Measurements from ENCODE around the gene TECTB. TPM values are rescaled to one million over a fixed set of nuclear protein-coding genes. Genes with fewer than 3 reads are reported as not detected.

The TECTB gene
- polyA plus RNA-seq, 1 donor = 0.09 TPM

- WGBS (ENCODE audit: insufficient coverage, low lambda C conversion rate) = no CpG with 5 or more reads among the region's 7 CpGs
- no peak for DNase-seq
- H3K36me3 ChIP-seq (ENCODE audit: control insufficient read depth, insufficient read depth, low read length) = no peaks in the 10 kb centered on the region
- H3K27ac ChIP-seq (ENCODE audit: low read length) = no peak overlapping the region
- no peaks in the 10 kb centered on the region for H3K9me3 ChIP-seq (ENCODE audit: control insufficient read depth, low read depth, low read length)
- H3K27me3 ChIP-seq (ENCODE audit: control insufficient read depth, insufficient read depth, low read length) = no peaks in the 10 kb centered on the region
- no peaks in the 10 kb centered on the region for H3K4me1 ChIP-seq (ENCODE audit: control insufficient read depth, insufficient read depth, low read length)
- no peak overlapping the region for H3K4me3 ChIP-seq (ENCODE audit: low read length)
Observed at GRCh38 chr10:112289373-112290053, 6.3 kb downstream of the TECTB start.

- DNase-seq = no peak
- Histone ChIP-seq H3K4me3 (ENCODE audit: low read length) (no peak overlapping the region), H3K36me3 (ENCODE audit: control insufficient read depth, insufficient read depth, low read length) (no peaks in the 10 kb centered on the region), H3K4me1 (ENCODE audit: control insufficient read depth, insufficient read depth, low read length) (no peaks in the 10 kb centered on the region), H3K9me3 (ENCODE audit: control insufficient read depth, low read depth, low read length) (no peaks in the 10 kb centered on the region), H3K27ac (ENCODE audit: low read length) (no peak overlapping the region), H3K27me3 (ENCODE audit: control insufficient read depth, insufficient read depth, low read length) (no peaks in the 10 kb centered on the region)
- 100% methylated on average over 2 of the region's 2 CpGs for WGBS (ENCODE audit: insufficient coverage, low lambda C conversion rate)
Observed at GRCh38 chr10:112290054-112290373, 6.8 kb downstream of the TECTB start.

DNA sequence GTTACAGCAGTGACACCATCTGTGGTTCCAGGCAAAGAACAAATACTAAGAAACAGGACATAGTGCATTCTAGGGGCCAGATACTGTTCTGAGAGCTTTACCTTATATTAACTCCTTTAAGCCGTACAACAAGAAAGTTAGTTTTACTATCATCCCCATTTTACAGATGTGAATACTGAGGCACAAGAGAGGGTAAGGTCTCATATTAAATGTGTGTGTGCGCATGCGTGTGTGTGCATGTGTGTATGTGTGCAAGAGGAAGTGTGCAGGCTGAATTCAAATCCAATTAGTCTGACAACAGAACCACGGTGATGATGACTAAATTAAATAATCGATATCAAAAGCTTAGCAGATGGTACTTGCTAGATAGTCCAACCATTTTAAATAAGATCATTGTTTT is 11.0 kb downstream of the TECTB start:
- Histone ChIP-seq H3K27ac (ENCODE audit: low read length) (no peak overlapping the region), H3K4me3 (ENCODE audit: low read length) (no peak overlapping the region), H3K27me3 (ENCODE audit: control insufficient read depth, insufficient read depth, low read length) (no peaks in the 10 kb centered on the region), H3K4me1 (ENCODE audit: control insufficient read depth, insufficient read depth, low read length) (no peaks in the 10 kb centered on the region), H3K9me3 (ENCODE audit: control insufficient read depth, low read depth, low read length) (no peaks in the 10 kb centered on the region), H3K36me3 (ENCODE audit: control insufficient read depth, insufficient read depth, low read length) (no peaks in the 10 kb centered on the region)
- no CpG with 5 or more reads among the region's 5 CpGs for WGBS (ENCODE audit: insufficient coverage, low lambda C conversion rate)
- no peak for DNase-seq

DNA sequence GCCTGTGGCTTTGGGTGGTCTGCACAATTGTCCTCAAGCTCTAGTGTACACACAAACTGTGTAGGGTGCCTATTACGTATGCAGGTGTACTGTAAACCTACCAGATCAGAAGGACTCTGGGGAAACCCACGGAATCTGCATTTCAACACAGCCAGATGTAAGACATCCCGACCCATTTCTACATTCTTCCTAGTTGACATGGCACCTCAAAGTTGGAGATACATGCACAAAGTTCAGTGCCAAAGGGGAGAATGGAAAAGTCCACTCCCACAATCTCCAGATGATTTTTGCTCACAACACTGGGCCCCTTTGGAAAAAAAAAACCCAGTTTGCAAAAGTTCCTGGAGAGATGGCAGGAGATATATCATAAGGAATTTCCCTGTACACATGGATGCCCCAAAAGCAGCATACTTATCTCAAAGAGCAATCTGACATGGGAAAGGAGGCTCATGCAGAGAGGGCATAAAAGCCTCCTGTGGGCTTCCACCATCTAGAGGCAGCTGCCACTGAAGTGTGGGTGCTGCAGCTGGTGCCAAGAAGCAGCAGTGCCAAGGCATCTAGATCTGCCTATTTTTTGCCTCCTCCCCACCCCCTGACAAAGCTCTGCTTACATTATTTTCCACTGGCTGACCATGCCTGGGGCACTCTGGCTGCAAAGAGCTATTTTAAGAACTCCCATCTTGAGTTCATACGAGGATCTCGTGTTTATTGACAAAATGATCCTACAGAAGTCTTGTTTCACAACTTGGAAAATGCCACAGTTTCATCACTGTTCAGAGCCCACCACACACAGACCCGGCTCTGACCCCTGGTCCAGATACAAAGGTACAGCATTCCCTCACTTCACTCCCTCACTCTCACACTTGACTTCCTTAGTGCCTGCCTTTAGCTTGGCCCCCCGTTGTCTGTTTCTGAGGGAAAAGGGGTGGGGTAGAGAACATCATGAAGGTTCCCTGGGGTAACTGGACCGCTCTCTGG is 12.9 kb downstream of the TECTB start:
- WGBS (ENCODE audit: insufficient coverage, low lambda C conversion rate) = 90% methylated on average over 2 of the region's 8 CpGs

DNA sequence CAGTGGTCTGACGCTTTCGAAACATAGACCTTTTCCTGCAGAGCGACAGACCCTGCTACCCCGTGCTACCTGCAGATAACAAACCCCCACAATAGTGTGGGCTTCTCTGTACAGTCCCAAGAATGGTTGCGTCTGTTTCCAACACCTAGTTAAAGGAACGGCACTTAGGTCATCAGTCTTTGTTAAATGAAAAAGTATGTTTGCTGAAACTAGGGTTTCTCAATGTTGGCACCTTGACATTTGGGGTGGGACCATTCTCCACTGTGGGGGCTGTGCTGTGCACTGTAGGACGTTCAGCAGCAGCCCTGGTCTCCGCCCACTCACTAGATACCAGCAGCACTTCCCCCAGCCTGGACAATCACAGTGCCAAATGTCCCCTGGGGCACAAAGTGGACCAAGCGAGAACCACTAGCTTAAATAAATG is 13.7 kb downstream of the TECTB start:
- H3K9me3 ChIP-seq (ENCODE audit: control insufficient read depth, low read depth, low read length) = no peaks in the 10 kb centered on the region
- DNase-seq = no peak
- no peaks in the 10 kb centered on the region for H3K4me1 ChIP-seq (ENCODE audit: control insufficient read depth, insufficient read depth, low read length)
- H3K4me3 ChIP-seq (ENCODE audit: low read length) = no peak overlapping the region
- H3K27me3 ChIP-seq (ENCODE audit: control insufficient read depth, insufficient read depth, low read length) = no peaks in the 10 kb centered on the region
- H3K36me3 ChIP-seq (ENCODE audit: control insufficient read depth, insufficient read depth, low read length) = no peaks in the 10 kb centered on the region
- H3K27ac ChIP-seq (ENCODE audit: low read length) = no peak overlapping the region
- 100% methylated on average over 1 of the region's 9 CpGs for WGBS (ENCODE audit: insufficient coverage, low lambda C conversion rate)

More for the DNA sequence above, 12.9 kb downstream of the TECTB start:
- H3K9me3 ChIP-seq (ENCODE audit: control insufficient read depth, low read depth, low read length) = no peaks in the 10 kb centered on the region
- H3K4me1 ChIP-seq (ENCODE audit: control insufficient read depth, insufficient read depth, low read length) = no peaks in the 10 kb centered on the region
- H3K4me3 ChIP-seq (ENCODE audit: low read length) = no peak overlapping the region
- H3K27me3 ChIP-seq (ENCODE audit: control insufficient read depth, insufficient read depth, low read length) = no peaks in the 10 kb centered on the region
- H3K27ac ChIP-seq (ENCODE audit: low read length) = no peak overlapping the region
- DNase-seq = no peak
- no peaks in the 10 kb centered on the region for H3K36me3 ChIP-seq (ENCODE audit: control insufficient read depth, insufficient read depth, low read length)

DNA sequence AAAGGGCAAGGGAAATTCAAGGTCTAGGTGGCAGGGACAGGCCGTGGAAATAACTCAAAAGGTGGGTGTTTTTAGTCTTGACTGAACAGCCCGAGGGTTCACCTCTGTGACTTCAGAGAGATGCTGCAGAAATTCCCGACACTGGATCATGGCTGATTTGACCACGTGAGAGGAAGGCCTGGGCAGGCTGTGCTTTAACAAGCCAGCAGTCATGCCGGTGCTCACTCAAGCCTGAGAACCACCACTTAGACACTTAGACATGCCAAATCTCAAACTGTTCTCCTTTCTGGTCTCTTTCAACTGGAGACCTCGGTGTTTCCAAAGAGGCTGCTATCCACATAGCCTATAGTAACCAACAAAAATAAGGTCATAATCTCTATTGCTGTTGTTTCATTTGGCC is 15.4 kb downstream of the TECTB start:
- DNase-seq = no peak
- Histone ChIP-seq H3K9me3 (ENCODE audit: control insufficient read depth, low read depth, low read length) (no peaks in the 10 kb centered on the region), H3K36me3 (ENCODE audit: control insufficient read depth, insufficient read depth, low read length) (no peaks in the 10 kb centered on the region), H3K27me3 (ENCODE audit: control insufficient read depth, insufficient read depth, low read length) (no peaks in the 10 kb centered on the region), H3K27ac (ENCODE audit: low read length) (no peak overlapping the region), H3K4me3 (ENCODE audit: low read length) (no peak overlapping the region), H3K4me1 (ENCODE audit: control insufficient read depth, insufficient read depth, low read length) (no peaks in the 10 kb centered on the region)
- WGBS (ENCODE audit: insufficient coverage, low lambda C conversion rate) = no CpG with 5 or more reads among the region's 6 CpGs

DNA sequence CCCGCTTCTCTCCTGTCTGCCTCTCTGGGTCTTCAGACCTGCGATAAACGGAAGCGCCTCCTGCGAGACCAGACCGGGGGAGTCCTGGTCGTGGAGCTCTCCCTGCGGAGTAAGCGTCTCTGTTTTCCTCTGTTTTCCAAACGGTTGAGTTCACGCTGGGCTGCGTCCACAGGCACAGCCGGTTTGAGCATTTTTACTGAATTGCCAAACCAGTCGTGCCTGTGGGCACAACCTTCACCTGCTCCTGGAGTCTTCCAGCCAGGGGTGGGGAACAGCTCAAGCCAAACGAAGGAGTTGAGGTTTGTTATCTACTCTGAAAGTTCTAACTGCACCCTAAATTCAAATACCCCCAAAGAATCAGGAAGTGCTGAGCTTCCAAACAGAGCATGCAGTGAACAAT is 16.3 kb downstream of the TECTB start:
- 100% methylated on average over 1 of the region's 15 CpGs for WGBS (ENCODE audit: insufficient coverage, low lambda C conversion rate)
- H3K27ac ChIP-seq (ENCODE audit: low read length) = no peak overlapping the region

DNA sequence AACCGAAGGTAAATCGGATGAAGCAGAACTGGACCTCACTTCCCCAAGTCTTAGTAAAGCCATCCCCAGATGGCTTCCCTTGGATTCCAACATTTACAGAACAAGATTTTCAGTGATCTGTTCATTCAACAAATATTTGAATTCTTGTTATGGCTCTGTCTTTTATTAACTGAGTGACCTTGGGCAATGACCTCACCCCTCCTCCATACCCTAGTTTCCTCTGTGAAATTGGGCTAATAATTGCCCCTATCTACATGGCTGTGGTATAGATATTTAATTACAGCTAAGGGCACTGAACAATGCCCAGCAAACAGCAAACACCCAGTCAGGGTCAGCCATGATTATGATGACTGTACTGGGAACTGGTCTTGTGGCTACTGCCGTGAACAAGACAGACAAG is 19.1 kb downstream of the TECTB start:
- no CpG with 5 or more reads among the region's 3 CpGs for WGBS (ENCODE audit: insufficient coverage, low lambda C conversion rate)
- H3K36me3 ChIP-seq (ENCODE audit: control insufficient read depth, insufficient read depth, low read length) = no peaks in the 10 kb centered on the region
- DNase-seq = no peak
- no peaks in the 10 kb centered on the region for H3K27me3 ChIP-seq (ENCODE audit: control insufficient read depth, insufficient read depth, low read length)
- H3K4me3 ChIP-seq (ENCODE audit: low read length) = no peak overlapping the region
- peaks cover 11% of the 10 kb centered on the region for H3K4me1 ChIP-seq (ENCODE audit: control insufficient read depth, insufficient read depth, low read length)
- no peaks in the 10 kb centered on the region for H3K9me3 ChIP-seq (ENCODE audit: control insufficient read depth, low read depth, low read length)
- no peak overlapping the region for H3K27ac ChIP-seq (ENCODE audit: low read length)

More for the DNA sequence above, 16.3 kb downstream of the TECTB start:
- Histone ChIP-seq H3K4me3 (ENCODE audit: low read length) (no peak overlapping the region), H3K4me1 (ENCODE audit: control insufficient read depth, insufficient read depth, low read length) (no peaks in the 10 kb centered on the region), H3K36me3 (ENCODE audit: control insufficient read depth, insufficient read depth, low read length) (no peaks in the 10 kb centered on the region), H3K27me3 (ENCODE audit: control insufficient read depth, insufficient read depth, low read length) (no peaks in the 10 kb centered on the region), H3K9me3 (ENCODE audit: control insufficient read depth, low read depth, low read length) (no peaks in the 10 kb centered on the region)
- no peak for DNase-seq

DNA sequence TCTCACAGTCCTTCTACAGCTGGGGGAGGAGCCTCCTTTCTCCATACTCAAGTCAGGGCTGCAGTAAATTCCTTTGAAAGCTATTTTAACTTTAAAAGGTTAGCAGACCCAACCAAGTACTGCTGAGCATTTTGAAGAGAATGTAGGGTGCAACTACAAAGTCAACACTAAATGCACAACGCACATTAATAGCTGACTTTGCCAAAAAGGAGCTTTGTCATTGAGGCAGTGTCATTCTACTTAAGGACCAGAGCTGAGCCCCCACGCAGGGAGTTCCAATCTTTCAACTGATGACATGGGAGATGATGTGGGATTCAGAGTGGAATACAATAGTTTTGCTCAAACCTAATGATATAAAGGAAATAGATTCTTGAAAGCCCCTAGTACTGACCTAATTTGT is 20.3 kb downstream of the TECTB start:
- Histone ChIP-seq H3K36me3 (ENCODE audit: control insufficient read depth, insufficient read depth, low read length) (no peaks in the 10 kb centered on the region), H3K27me3 (ENCODE audit: control insufficient read depth, insufficient read depth, low read length) (no peaks in the 10 kb centered on the region), H3K9me3 (ENCODE audit: control insufficient read depth, low read depth, low read length) (no peaks in the 10 kb centered on the region), H3K4me3 (ENCODE audit: low read length) (no peak overlapping the region), H3K27ac (ENCODE audit: low read length) (peak overlapping the region; percentile 41), H3K4me1 (ENCODE audit: control insufficient read depth, insufficient read depth, low read length) (peaks cover 20% of the 10 kb centered on the region)
- WGBS (ENCODE audit: insufficient coverage, low lambda C conversion rate) = no CpG with 5 or more reads among the region's 2 CpGs
- DNase-seq = no peak

GRCh38 chr10:112304267-112304859 is 21.2 kb downstream of the TECTB start:
- no peaks in the 10 kb centered on the region for H3K36me3 ChIP-seq (ENCODE audit: control insufficient read depth, insufficient read depth, low read length)
- H3K4me3 ChIP-seq (ENCODE audit: low read length) = no peak overlapping the region
- H3K9me3 ChIP-seq (ENCODE audit: control insufficient read depth, low read depth, low read length) = no peaks in the 10 kb centered on the region
- peak overlapping the region; percentile 41 for H3K27ac ChIP-seq (ENCODE audit: low read length)
- H3K27me3 ChIP-seq (ENCODE audit: control insufficient read depth, insufficient read depth, low read length) = no peaks in the 10 kb centered on the region
- peak; percentile 38 to 75 for DNase-seq
- WGBS (ENCODE audit: insufficient coverage, low lambda C conversion rate) = 52% methylated on average over 2 of the region's 3 CpGs
- H3K4me1 ChIP-seq (ENCODE audit: control insufficient read depth, insufficient read depth, low read length) = peaks cover 20% of the 10 kb centered on the region

Measured in large intestine (tissue), 3 donors.